Middle frontal gyrus (tissue), 1 donor: ENCODE measurements around the gene OR6B2.

Experiments used
- DNase-seq: peaks from one replicate; pipeline ENCODE4 v3.0.0-alpha.2; 2015; ENCODE audit warnings: low spot score; ENCODE audit errors: extremely low spot score

OR6B2 gene

GRCh38 chr2:240042740-240043139 is 12.5 kb upstream of the OR6B2 start:
- DNase-seq: no peak

DNA sequence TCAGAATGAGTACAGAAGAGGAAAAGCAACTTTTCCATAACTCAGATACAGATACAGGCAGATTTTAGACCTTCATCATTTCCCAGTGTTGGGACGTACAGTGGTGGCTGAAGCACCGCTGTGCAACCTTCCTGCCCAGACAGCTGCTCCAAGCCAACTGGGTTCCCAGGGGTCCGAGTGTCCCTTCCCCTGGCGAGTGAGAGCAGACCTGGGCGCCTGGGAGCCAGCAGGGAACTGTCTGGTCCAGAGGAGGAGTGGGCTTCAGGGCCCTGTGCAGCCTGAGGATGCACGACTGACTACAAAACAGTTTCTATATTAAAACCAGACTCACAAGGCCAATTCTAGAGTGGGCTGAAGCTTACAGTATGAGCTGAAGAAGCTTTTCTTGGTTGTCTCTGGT is 11.1 kb upstream of the OR6B2 start:
- no peak for DNase-seq

DNA sequence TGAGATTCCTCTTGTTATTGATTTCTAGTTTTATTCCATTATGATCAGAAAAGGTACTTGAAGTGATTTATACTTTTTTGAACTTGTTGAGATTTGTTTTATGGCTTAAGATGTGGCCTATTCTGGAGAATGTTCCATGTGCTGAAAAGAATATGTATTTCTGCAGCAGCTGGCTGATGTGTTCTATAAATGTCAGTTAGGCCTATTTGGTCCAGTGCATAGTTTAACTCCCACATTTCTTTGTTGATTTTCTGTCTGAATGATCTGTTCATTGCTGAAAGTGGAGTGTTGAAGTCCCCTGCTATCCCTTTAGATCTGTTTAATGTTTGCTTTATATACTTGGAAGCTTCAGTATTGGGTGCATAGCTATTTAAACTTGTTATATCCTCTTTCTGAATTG is 7.1 kb upstream of the OR6B2 start:
- DNase-seq: no peak

- DNase-seq: no peak
These were observed 3.1 kb upstream of the OR6B2 start for GRCh38 chr2:240033330-240033678.

- no peak for DNase-seq
These were observed 2.4 kb upstream of the OR6B2 start for GRCh38 chr2:240032406-240033329.

GRCh38 chr2:240024766-240025165 is 5.5 kb downstream of the OR6B2 start:
- no peak for DNase-seq

DNA sequence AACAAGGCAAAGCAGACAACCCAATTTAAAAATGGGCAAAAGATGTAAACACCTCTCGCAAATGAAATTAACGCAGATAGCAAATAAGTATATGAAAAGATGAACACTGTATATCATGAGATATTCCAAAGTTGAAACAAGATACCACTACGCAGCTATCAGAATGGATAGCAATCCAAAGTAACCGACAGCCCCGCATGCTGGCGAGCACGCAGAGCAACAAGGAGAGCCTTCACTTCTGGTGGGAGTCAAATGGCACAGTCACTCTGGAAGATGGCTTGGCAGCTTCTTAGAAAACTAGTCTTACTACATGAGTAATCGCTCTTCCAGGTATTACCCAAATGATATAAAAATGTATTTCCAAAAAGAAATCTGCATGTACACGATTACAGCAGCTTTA is 6.4 kb downstream of the OR6B2 start:
- DNase-seq: no peak

- no peak for DNase-seq
These were observed 8.6 kb downstream of the OR6B2 start for GRCh38 chr2:240021488-240022104.

GRCh38 chr2:240018071-240018750 is 12.0 kb downstream of the OR6B2 start:
- DNase-seq: no peak

DNA sequence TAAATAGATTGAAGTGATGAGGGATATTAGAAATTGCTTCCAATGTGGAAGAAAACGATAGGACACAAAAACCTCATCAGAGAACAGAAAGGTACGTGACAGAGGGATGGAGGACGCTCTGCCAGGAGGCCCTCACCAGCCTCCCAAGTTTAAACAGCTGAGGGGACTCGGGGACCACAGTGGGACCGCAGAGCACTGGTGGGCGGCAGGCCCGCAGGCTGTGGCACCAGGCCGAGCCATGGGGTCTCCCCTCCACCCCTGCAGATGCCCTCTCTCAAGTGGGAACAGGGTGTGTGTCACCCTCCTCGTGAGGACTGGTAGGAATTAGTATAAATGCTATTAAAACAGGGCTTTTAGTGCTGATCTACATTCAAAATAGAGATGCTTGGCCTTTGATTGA is 15.9 kb downstream of the OR6B2 start:
- DNase-seq: no peak

GRCh38 chr2:240013343-240013742 is 16.9 kb downstream of the OR6B2 start:
- DNase-seq: no peak

DNA sequence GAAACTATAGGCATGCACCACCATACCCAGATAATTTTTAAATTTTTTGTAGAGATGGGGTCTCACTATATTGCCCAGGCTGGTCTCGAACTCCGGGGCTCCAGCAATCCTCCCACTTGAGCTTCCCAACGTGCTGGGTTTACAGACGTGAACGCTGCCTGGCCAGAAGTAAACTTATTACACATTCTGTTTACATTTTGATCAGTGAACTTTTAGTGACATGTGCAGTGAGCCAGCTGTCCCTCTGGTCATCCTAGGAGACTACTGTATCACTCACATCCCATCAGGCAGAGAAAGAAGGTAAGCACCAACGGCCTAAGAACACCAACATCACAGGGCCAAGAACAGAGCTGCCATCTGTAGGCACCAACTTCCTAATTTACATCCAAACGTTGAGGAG is 27.2 kb downstream of the OR6B2 start:
- no peak for DNase-seq

DNA sequence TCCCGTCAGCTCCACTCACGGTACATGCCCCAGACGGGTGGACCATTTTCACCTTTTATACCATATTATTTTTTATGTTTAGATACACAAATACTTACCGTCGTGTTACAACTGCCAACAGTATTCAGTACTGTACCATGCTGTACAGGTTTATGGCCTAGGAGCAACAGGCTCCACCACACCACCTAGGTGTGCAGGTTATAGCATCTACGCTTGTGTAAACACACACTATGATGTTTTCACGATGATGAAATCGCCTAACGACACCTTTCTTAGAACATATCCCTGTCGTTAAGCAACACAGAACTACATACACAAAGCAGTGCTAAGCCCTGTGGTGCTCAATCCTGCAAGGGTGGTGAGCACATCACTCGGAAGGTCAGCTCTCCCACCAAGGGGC is 29.6 kb downstream of the OR6B2 start:
- no peak for DNase-seq

- no peak for DNase-seq
These were observed 32.4 kb downstream of the OR6B2 start for GRCh38 chr2:239997686-239998409.

DNA sequence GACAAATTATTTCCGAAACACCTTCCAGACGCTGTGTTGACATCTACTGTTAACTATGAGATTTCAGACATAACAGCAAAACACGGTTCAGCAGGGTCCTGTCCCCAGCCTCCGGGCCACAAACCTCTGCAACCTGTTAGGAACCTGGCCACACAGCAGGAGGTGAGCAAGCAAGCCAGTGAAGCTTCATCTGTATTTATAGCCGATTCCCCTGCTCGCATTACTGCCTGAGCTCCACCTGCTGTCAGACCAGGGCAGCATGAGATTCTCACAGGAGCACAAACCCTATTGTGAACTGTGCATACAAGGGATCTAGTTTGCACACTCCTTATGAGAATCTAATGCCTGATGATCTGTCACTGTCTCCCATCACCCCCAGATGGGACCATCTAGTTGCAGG is 36.1 kb downstream of the OR6B2 start:
- DNase-seq: no peak

GRCh38 chr2:239993291-239993690 is 36.9 kb downstream of the OR6B2 start:
- DNase-seq: no peak

DNA sequence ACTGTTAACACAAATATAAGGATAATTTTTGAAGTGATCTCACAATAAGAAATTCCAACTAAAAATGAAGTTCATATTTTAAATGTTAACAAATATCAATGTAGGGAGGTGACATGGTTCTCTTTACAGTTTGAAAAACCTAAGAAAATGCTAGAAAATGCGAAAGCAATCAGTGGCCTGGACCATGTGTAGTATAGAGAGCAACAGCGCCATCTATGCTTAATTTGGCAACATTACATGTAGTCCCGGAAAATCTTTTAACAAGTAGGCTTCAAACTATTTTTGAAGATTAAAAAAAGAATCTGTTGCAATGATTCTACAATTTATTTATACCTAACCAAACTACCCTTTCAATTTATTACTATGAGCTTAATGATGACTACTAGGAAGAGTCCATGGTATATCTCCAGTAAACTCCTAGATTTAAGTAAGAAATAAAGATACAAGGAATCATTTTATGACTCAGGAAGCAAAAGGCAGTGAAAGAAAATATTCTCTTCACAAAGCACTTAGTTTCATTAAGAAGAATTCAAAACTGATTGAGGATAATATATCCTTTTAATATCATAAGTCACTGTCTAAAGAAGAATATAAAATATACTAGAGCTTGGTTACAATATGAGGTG is 38.4 kb downstream of the OR6B2 start:
- DNase-seq: peak; percentile 31

DNA sequence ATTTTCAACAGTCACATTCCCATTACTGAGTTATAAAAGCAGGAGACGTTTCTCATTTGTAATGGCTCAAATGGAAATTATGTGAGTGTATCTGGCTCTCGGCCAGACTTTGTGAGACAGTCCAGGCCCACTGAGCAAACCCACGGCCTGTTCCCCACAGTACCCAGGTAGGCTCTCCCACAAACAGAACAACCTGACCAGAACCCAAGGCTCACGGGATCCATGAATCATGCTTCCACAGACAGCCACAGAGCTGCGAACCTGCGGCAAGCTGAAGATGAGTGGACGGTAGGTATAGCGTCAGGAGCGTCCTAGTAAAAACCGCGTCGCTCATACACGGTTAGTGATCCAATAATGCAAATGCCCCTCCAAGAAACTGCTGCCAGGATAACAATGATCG is 39.3 kb downstream of the OR6B2 start:
- DNase-seq: no peak

- DNase-seq: no peak
These were observed 44.9 kb downstream of the OR6B2 start for GRCh38 chr2:239985356-239985755.

- DNase-seq: no peak
These were observed 45.6 kb downstream of the OR6B2 start for GRCh38 chr2:239984421-239985194.
